ENCODE data around the gene ERFL.
"Not testable (repeated sequence)": the region's sequence is repeated elsewhere in the genome, so short reads cannot be mapped to it uniquely, and the experiment has no call there.

Gene ERFL

DNA sequence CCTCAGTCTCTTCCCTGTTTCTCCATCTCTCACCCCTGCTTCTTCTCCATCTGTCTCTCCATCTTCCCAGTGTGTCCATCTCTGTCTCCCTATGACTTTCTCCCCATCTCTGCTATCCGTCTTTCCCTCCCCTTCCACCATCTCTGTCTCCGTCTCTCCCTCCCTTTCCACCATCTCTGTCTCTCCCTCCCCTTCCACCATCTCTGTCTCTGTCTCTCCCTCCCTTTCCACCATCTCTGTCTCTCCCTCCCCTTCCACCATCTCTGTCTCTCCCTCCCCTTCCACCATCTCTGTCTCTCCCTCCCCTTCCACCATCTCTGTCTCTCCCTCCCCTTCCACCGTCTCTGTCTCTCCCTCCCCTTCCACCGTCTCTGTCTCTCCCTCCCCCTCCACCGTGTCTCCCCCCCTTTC lies 13.8 kb downstream of the ERFL start:
- Mint-ChIP-seq H3K4me1 (ENCODE audit: low read depth) (peaks cover 31% of the 10 kb centered on the region), H3K4me3 (peak overlapping the region; percentile 38)
- not testable (repeated sequence) for H3K27ac Mint-ChIP-seq; H3K36me3 Mint-ChIP-seq; H3K9me3 Mint-ChIP-seq (ENCODE audit: low read depth); H3K27me3 Mint-ChIP-seq

DNA sequence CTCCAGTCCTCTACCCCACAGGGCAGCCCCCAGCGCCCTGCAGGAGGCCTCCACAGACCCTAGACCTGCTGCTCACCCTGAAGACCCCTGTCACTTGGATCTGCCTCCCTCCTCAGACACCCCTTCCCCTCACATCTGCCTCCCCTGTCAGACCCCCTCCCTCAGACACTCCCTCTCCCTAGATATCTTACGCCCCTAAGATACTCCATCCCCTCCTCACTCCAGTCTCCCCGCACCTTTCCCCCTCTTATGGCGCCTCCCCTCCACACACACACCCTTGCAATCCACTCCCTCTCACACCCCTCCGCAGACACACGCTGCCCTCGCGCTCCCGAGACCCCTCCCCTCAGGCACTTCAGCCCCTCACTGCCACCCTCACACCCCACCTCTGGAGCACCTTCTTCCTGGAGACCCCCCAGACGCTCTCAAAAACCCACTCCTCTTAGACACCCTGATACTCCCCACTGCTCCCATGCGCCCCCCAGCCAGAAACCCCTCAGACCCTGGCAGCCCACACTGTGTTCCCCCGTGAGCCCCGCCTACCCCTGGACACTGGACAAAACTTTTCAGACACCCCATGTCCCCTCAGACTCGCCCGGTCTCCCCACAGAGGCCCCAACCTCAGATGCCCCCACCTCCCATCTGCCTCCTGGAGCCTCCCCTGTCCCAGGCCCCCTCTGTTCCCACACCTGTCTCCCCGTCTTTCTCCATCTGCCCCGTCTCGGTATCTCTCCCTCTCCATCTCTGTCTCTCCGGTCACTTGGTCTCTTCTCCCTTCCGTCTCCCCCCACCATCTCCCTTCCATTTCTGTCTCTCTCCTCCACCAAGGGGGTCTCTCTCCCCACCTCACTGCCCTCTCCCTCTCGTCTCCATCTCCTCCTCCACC lies 14.5 kb downstream of the ERFL start:
- H3K36me3 Mint-ChIP-seq: no peaks in the 10 kb centered on the region
- peaks cover 34% of the 10 kb centered on the region for H3K4me1 Mint-ChIP-seq (ENCODE audit: low read depth)
- H3K27me3 Mint-ChIP-seq: no peaks in the 10 kb centered on the region
- no peaks in the 10 kb centered on the region for H3K9me3 Mint-ChIP-seq (ENCODE audit: low read depth)
- no peak overlapping the region for H3K27ac Mint-ChIP-seq
- peak overlapping the region; percentile 38 for H3K4me3 Mint-ChIP-seq

DNA sequence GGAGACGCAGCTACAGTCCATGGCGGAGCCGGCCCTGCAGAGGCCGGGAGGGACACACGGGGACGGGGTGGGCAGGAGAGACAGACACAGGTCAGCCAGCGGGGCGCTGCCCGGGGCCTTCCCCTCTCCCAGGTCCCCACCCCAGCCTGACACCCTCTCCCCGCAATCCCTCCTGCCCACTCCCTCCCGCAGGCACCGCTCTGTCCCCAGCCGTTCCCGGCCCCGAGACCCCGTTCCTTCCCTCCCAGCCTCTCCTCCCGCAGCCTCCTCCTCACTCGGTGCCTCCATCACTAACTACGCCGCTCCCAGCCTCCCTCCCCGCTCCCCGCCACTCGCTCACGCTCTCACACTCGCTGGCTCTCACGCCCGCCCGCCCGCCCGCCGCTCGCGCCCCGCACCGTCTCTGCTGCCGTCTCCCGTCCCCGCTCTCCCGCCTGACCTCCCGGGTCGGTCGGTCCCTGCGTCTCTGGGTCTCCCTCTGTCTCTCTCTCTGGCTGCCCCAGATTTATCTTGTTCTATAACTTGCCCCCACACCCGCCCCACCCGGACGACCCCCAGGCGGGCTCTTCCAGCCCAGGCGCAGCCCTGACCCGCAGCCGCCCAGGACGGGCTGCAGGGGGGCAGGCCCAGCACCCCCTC lies 15.2 kb downstream of the ERFL start:
- Mint-ChIP-seq H3K4me1 (ENCODE audit: low read depth) (peaks cover 34% of the 10 kb centered on the region), H3K4me3 (no peak overlapping the region), H3K9me3 (ENCODE audit: low read depth) (no peaks in the 10 kb centered on the region), H3K27ac (no peak overlapping the region), H3K36me3 (no peaks in the 10 kb centered on the region), H3K27me3 (no peaks in the 10 kb centered on the region)

DNA sequence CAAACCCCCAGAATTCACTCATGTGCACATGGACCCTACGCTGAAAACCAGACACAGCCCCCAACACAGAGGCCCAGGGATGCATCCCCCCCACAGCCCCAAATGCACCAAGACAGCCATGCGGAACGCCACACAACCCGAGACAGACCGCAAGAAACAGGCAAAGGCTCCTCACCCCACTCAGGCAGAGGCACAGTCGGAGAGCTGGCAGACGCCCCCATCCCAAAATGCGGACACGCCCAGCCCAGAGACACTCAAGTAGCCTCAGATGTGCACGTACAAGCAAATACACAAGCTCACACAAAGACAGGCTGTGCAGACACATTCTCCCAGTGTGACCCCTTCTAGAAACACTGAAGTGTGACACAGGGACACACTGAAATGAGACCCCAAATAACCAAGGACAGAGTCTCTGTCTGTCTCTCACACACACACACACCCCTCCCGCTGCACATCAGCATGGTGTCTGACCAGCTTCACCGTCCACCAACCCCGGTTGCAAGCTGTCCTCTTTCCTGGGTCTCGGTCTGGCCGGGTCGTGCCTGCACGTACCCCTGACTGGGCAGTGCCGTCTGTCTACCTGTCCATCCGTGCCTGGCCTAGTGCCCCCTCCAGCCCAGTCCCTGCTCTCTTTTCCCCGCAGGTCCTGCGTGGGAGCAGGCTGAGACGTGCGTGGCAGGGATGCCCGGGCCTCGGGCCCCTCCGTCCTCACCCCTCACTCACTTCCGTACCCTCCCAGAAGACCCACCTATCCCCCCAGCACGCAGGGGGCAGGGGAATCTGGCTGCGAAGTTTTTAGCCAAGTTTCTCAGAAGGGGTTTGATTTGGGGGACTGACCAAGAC lies 16.1 kb downstream of the ERFL start:
- H3K4me3 Mint-ChIP-seq: peak overlapping the region; percentile 52
- H3K36me3 Mint-ChIP-seq: no peaks in the 10 kb centered on the region
- H3K4me1 Mint-ChIP-seq (ENCODE audit: low read depth): peaks cover 37% of the 10 kb centered on the region
- H3K9me3 Mint-ChIP-seq (ENCODE audit: low read depth): no peaks in the 10 kb centered on the region
- peak overlapping the region; percentile 10 for H3K27ac Mint-ChIP-seq
- H3K27me3 Mint-ChIP-seq: no peaks in the 10 kb centered on the region

DNA sequence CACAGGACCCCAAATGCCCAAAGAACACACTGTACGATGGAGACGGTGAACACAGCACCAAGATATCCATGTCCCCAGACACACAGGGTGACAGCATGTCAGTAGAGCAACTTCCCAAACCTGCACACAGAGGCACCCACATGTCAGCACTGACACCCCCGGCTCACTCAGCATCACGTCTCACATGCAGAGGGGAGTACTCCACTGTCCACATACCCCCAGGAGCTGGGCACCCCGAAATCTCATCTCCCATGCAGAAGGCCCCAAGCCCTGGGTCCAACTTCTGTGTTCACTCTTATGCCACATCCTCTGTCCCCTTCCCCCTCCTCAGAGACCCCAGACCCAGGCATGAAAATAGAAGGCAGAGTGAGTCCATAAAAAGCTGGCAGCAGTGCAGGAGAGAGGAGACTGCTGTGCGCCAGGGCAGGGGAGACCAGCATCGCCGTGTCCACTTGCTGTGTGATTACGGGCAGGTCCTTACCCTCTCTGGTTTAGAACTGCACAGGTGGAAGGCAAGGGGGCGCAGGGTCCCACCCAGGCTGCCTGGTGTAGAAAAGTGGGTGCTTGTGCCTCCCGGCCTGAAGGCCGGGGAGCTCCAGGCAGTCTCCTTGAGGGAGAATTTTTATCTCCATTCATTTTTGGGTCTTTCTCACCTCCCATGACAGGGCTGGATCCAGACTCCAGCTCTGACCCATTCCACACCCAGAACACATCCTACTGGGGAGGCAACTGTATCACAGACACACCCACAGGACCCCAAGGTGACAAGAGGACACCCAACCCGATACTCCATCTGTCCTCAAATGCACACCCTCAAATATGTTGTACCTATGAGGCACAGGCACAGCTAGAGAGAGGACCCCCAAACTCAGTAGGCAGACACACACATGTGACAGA lies 17.0 kb downstream of the ERFL start:
- peaks cover 40% of the 10 kb centered on the region for H3K4me1 Mint-ChIP-seq (ENCODE audit: low read depth)

DNA sequence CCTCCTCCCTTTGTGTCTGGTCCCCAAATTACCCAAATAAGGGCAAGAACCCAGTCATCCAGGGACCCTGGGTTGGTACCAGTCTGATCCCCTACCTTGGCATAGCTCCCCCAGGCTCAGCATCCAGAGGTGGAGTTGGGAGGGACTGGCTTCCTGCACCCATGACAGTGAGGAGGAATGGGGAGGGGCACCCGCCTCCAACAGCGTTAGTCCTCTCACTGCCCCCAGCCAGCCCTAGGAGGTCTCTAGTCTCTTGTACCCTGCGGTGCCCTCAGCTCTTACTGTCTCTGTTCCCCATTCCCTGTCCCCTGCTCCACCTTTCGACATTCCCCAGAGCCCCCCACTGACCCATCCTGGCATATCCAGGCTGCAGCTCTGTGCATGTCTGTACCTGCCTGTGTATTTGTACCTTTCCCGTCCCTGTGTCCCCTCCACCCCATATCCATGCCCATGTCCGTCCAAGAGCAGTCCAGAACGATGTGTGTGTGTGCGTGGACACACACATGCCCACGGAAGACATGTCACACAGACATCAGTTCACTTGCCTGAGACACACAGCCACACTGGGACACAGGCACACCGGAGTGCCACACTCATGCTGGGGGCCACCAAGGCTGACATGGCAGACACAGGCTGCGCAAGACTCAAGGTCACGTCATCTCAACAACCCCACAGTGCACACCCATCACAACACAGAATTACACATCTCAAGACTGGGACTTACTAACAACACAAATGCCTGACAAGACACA lies 17.8 kb downstream of the ERFL start:
- Mint-ChIP-seq H3K27me3 (no peaks in the 10 kb centered on the region), H3K4me3 (no peak overlapping the region), H3K9me3 (ENCODE audit: low read depth) (no peaks in the 10 kb centered on the region), H3K27ac (peak overlapping the region; percentile 6), H3K4me1 (ENCODE audit: low read depth) (peaks cover 44% of the 10 kb centered on the region), H3K36me3 (peaks cover 2% of the 10 kb centered on the region)

More for the DNA sequence above, 17.0 kb downstream of the ERFL start:
- Mint-ChIP-seq H3K36me3 (no peaks in the 10 kb centered on the region), H3K27me3 (no peaks in the 10 kb centered on the region), H3K9me3 (ENCODE audit: low read depth) (no peaks in the 10 kb centered on the region), H3K27ac (peak overlapping the region; percentile 59), H3K4me3 (peak overlapping the region; percentile 52)

DNA sequence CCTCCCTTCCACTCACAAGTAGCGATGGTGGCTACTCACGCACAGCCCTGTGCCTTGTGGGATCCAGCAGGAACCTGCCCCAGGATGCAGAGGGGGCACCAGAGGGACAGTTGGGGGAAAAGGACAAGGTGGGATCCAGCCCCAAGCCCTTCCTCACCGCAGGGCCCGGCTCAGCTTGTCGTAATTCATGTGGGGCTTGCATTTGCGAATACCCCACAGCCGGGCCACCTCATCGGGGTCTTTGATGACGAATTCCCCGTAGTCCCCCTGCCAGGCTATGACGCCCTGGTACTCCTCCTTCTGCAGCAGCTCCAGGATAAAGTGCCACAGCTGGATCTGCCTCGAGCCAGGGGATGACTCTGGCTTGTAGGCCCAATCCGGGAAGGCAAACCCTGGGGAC lies 18.5 kb downstream of the ERFL start:
- H3K36me3 Mint-ChIP-seq: peaks cover 2% of the 10 kb centered on the region
- H3K4me3 Mint-ChIP-seq: no peak overlapping the region
- no peak overlapping the region for H3K27ac Mint-ChIP-seq
- no peaks in the 10 kb centered on the region for H3K9me3 Mint-ChIP-seq (ENCODE audit: low read depth)
- H3K27me3 Mint-ChIP-seq: no peaks in the 10 kb centered on the region
- H3K4me1 Mint-ChIP-seq (ENCODE audit: low read depth): peaks cover 44% of the 10 kb centered on the region

DNA sequence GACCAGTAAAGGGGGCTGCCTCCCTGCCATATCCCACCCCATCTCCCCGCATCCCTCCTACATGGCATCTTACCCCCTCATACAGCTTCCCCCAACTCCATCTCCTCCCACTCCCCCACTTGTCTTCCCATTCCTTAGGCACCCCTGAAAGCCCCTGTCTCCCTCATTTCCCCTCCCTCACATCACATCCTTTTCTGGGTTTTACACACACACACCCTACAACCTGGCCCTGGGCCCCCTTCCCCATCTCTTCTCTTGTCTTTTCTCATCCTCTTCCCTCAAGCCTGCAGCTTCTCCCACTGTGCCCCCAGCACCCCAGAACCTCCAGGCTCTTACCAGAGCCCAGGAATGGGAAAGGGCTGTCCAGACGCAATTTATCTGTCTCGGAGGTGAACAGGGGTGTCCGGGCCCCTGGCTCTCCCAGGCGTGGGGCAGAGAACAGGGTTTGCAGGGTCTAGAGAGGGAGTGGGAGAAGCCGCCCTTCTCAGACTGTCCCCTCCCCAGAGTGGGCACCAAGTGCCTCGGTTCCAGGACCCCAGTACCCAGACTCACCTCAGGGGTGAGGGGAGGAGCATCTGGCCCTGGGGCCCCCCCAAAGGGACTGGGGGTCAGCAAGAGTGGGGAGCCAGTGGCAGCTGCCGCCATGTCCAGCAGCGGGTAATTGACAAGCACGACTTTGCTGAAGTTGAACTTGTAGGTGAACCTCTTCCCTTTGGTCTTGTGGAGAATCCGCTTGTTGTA lies 19.4 kb downstream of the ERFL start:
- Mint-ChIP-seq H3K4me3 (no peak overlapping the region), H3K36me3 (peaks cover 4% of the 10 kb centered on the region), H3K4me1 (ENCODE audit: low read depth) (peaks cover 46% of the 10 kb centered on the region), H3K9me3 (ENCODE audit: low read depth) (no peaks in the 10 kb centered on the region), H3K27ac (peak overlapping the region; percentile 76), H3K27me3 (no peaks in the 10 kb centered on the region)

DNA sequence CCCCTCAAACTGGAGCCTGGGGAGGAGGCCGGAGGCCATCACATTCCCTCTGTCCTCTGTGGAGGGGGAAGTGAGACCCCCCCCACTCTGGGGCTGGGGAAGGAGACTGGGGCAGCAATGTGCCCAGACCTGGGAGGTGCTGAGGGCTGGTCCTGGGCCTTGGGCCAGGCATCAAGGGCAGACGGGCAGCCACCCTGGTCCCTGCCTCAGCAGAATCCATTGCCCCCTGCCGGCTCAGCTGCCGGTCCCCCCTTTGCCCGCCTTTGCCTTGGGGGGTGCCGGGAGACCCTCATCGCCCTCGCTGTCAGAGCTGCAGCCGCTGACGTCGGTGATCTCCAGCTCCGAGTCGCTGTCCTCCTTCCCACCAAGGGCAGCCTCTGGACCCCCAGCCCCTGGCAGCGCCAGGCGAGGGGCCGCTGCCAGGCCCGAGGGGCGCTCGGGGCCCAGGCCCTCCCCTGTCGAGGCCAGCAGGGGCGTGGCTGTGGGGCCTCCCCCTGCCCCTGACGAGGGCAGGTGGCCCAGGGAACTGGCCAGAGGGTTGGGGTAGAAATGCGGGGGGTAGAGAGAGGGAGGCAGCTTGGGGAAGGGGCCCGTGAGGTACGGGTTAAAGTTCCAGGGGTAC lies 20.1 kb downstream of the ERFL start:
- peaks cover 43% of the 10 kb centered on the region for H3K4me1 Mint-ChIP-seq (ENCODE audit: low read depth)

DNA sequence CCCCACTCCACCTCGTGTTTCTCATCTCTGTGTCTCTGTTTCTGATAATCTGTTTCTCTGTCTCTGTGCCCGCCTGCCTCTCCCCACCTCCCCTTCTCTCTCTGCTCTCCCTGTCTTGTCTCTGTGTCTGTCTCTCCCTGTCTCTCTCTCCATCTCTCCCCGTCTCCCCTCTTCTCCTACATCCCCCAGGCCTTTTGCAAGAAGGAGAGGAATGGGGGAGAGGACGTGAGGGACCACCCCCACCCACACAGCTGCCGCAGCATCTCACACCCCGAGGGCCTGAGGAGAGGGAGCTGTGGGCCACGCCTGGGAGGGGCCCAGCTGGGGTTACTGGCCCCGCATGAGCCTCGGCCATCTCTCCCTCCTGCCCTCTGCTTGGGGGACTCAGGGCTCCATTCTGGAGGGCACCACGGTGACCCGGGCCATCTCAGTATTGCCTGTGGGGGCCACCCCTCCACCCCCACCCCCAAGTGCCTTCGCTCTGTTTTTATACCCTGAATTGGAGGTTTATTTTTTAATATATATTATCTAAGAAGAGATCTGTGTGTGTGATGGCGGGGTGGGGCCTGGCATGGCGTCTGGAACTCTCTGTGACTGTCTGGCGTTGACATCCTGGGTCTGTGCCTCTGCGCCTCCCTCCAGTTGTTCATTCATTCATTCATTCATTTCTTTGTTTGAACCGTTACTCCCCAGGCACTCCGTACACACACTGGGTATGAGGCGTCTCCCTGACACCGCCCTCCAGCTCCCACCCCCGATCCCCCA lies 21.2 kb downstream of the ERFL start:
- Mint-ChIP-seq H3K4me1 (ENCODE audit: low read depth) (peaks cover 45% of the 10 kb centered on the region), H3K36me3 (peaks cover 4% of the 10 kb centered on the region), H3K4me3 (no peak overlapping the region), H3K9me3 (ENCODE audit: low read depth) (no peaks in the 10 kb centered on the region), H3K27ac (peak overlapping the region; percentile 35), H3K27me3 (no peaks in the 10 kb centered on the region)

More for the DNA sequence above, 20.1 kb downstream of the ERFL start:
- Mint-ChIP-seq H3K4me3 (no peak overlapping the region), H3K36me3 (peaks cover 4% of the 10 kb centered on the region), H3K9me3 (ENCODE audit: low read depth) (no peaks in the 10 kb centered on the region), H3K27me3 (no peaks in the 10 kb centered on the region), H3K27ac (no peak overlapping the region)

DNA sequence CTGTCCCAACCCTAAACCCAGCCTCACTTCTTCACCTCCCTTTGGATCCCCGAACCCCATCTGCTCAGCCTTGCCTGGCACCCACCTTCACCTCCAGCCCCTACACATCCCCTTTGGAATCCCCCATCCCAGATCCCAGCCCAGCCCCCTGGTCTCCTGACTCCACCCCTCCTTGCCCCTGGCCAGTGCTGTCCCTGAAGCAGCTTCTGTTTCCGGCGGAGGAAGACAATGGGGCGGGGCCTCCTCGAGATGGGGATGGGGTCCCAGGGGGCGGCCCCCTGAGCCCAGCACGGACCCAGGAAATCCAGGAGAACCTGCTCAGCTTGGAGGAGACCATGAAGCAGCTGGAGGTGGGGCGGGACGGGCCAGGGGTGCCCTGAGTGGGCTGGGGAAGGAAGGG lies 22.0 kb downstream of the ERFL start:
- H3K27ac Mint-ChIP-seq: peak overlapping the region; percentile 73
- no peaks in the 10 kb centered on the region for H3K9me3 Mint-ChIP-seq (ENCODE audit: low read depth)
- H3K4me1 Mint-ChIP-seq (ENCODE audit: low read depth): peaks cover 44% of the 10 kb centered on the region
- H3K4me3 Mint-ChIP-seq: no peak overlapping the region
- no peaks in the 10 kb centered on the region for H3K27me3 Mint-ChIP-seq
- peaks cover 7% of the 10 kb centered on the region for H3K36me3 Mint-ChIP-seq

DNA sequence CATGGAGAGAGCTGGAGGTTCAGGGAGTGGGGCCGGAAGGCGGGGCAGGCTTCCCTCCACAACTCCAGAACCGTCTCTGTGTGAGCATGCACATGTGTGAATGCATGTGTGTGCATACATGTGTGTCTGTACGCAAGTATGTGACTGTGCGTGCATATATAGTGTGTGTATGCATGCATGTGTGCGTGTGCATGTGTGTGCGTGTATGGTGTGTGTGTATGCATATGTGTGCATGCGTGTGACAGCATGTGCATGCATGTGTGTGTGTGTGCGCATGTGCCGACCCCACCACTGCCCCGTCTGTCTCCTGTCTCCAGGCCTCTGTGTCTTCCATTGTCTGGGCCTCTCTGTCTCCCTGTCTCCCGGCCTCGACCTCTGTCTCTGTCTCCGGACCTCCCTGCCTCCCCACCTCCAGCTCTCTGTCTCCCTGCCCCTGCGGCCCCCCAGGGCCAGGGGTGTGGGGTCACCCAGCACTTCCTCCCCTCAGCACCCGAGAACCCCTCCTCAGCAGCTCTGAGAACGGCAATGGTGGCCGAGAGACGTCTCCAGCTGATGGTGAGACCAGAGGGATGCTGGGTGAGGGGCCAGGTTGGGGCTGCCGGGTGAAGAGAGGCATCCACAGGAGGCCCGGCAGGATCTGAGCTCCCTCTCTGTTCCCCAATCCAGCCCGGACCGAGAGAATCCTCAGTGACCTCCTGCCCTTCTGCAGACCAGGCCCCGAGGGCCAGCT lies 22.8 kb downstream of the ERFL start:
- no peaks in the 10 kb centered on the region for H3K27me3 Mint-ChIP-seq
- H3K27ac Mint-ChIP-seq: peak overlapping the region; percentile 73
- H3K9me3 Mint-ChIP-seq (ENCODE audit: low read depth): no peaks in the 10 kb centered on the region
- no peak overlapping the region for H3K4me3 Mint-ChIP-seq
- H3K36me3 Mint-ChIP-seq: peaks cover 7% of the 10 kb centered on the region
- H3K4me1 Mint-ChIP-seq (ENCODE audit: low read depth): peaks cover 41% of the 10 kb centered on the region

Data from activated naive CD8-positive, alpha-beta T cell (primary cell).